RWPE1 (cell line): Measurements from ENCODE around the gene IRF7.

Experiments used
- CTCF ChIA-PET: fragments of 350-600 bp; sonication (Branson Sonifier 250); formaldehyde crosslinking; extraction: SDS; loops from one replicate; lab custom pipeline; 2021; lab: Yijun Ruan, JAX
- POLR2A ChIA-PET: fragments of 400-600 bp; formaldehyde crosslinking; extraction: SDS; loops from one replicate; lab custom pipeline; 2020; ENCODE audit warnings: antibody characterized with exemption; ENCODE audit not compliant: low non-redundant PET; lab: Yijun Ruan, JAX
- DNase-seq: peaks from one replicate; pipeline ENCODE4 v3.0.0; 2012; ENCODE audit warnings: low spot score
- H3K27ac ChIP-seq: fragments of 450-650 bp; 2 replicates; pipeline ENCODE4 v1.5.1; 2017
- TF ChIP-seq, protein P1 (sequence below): fragments of 450-650 bp; conservative IDR thresholded peaks from 2 replicates; pipeline ENCODE4 v1.5.1; 2017; ENCODE audit warnings: low read depth, mild to moderate bottlenecking

Gene IRF7

DNA sequence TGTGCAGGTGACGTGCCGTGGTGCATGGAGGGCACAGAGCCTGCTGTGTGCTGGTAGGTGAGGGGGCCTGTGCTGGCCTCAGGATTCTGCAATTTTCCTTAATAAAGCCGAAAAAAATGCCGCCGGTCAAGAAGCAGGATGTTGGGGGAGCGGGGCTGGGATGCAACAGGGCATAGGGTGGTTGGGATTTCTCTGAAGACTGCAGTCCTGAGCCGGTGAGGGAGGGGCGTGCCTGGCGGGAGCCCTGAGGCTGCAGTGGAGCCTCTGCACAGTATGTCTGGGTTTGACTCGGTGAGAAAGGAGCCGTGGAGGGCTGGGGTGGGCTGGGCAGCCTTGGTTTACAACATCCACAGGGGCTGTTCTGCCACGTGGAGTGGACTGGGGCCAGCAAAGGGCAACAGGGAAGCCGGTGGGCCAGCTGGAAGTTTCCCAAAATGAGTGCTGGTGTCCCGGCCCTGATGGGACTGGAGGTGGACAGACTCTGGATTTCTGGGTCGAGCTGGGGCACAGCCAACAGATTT is 7.7 kb upstream of the IRF7 start:
- no peak for DNase-seq
- POLR2A ChIA-PET: no interaction called here
- H3K27ac ChIP-seq: peak overlapping the region; percentile 32
- CTCF ChIA-PET: no interaction called here
- TF ChIP-seq, protein P1, sequence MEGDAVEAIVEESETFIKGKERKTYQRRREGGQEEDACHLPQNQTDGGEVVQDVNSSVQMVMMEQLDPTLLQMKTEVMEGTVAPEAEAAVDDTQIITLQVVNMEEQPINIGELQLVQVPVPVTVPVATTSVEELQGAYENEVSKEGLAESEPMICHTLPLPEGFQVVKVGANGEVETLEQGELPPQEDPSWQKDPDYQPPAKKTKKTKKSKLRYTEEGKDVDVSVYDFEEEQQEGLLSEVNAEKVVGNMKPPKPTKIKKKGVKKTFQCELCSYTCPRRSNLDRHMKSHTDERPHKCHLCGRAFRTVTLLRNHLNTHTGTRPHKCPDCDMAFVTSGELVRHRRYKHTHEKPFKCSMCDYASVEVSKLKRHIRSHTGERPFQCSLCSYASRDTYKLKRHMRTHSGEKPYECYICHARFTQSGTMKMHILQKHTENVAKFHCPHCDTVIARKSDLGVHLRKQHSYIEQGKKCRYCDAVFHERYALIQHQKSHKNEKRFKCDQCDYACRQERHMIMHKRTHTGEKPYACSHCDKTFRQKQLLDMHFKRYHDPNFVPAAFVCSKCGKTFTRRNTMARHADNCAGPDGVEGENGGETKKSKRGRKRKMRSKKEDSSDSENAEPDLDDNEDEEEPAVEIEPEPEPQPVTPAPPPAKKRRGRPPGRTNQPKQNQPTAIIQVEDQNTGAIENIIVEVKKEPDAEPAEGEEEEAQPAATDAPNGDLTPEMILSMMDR: no peak

DNA sequence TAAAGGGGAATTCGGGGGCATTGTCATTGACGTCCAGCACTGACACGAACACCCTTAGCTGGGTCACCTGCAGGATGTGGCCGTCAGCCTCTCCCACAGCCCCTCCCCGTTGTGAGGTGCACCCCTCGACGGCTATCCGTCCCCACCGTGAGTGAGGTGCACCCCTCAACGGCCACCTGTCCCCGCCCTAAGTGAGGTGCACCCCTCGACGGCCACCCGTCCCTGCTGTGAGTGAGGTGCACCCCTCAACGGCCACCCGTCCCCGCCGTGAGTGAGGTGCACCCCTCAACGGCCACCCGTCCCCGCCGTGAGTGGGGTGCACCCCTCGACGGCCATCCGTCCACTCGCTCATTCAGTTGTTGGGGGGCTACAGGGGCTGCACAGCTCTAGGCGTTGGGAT is 6.1 kb upstream of the IRF7 start:
- TF ChIP-seq, protein P1: no peak
- no peak for DNase-seq
- H3K27ac ChIP-seq: no peak overlapping the region
- CTCF ChIA-PET: no interaction called here
- POLR2A ChIA-PET: no interaction called here

DNA sequence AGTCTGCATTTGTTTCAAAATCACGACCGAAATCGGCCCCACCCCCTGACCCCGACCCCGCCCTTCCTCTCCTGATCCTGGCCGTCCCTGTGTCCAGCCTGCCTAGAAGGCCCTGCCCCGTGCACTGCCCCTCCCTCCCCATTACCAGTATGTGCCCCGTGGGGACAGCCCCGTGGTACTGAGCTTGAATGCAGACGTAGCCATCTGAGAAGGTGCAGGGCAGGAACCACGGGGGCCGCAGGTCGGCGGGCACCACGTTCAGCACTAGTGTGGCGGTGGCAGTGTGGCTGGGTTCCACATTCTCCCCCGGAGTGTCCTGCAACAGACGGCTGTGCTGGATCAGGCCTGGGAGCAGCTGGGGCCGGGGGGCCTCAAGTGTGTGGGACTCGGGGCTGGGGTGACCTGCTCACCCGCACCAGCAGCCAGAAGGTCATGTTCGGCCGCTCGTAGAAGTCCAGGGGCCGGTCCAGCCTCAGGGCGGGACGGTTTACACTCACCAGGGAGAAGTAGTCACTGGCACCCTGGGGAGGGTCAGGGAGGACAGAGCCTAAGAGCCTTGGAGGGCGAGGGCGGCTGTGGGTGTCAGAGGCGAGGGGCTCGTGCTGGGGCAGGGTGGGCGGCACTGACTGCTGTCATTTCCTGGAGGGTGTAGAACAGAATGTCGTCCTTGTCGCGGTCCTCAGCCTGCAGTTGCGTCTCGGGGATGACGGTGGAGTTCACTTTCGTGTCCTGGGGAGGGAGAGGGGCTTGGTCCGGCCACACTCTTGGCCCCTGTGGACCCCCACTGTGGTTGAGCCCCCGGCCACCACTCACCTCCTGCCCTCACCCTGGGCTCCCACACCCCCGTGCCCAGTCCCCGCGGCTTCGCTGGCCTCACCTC is 5.4 kb upstream of the IRF7 start:
- 0 out of 2 replicates have a peak overlapping the region, but pooled peaks have one; percentile 2 for H3K27ac ChIP-seq
- DNase-seq: no peak
- TF ChIP-seq, protein P1: no peak
- POLR2A ChIA-PET: no interaction called here
- CTCF ChIA-PET: no interaction called here

DNA sequence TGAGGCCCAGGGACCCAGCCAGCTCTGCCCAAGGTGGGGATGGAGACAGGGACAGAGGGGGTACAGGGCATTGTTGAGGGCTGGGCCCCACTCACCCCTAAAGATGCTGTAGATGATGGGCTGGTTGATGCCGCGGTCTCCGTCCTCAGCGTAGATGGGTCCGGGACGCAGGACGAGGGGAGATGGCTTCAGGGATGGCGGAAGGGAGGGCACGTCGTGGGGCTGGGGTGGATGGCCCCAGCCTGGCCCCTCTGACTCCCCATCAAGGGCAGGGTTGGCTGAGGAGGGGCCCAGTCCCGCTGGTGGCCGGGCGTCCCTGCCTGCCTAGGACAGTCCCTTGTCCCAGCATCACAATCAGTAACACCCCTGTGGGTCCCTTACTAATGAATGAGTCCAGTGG is 4.5 kb upstream of the IRF7 start:
- POLR2A ChIA-PET: no interaction called here
- CTCF ChIA-PET: no interaction called here
- DNase-seq: no peak
- H3K27ac ChIP-seq: 0 out of 2 replicates have a peak overlapping the region, but pooled peaks have one; percentile 2
- TF ChIP-seq, protein P1: no peak

DNA sequence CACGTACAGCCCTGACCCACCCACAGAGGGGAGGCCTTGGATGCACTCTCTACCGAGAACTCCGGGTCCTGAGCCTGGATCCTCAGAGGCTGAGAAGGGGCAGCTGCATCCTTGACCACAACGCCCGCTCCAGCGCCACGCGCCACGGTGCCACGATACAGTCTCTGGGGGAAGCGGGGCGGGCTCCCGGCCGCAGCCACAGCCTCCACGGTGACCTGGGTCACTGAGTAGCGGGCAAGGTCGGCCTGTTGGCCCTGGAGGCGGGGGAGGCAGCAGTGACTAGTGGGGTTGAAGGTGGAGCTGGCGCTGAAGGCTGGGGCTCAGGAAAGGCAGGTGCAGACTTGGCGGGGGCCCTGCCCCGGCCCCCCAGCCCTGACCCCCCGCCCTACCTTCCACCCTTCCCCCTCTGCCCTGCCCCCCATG is 3.9 kb upstream of the IRF7 start:
- TF ChIP-seq, protein P1: no peak
- no peak overlapping the region; the same call in 1 of the 2 replicates for H3K27ac ChIP-seq
- POLR2A ChIA-PET: no interaction called here
- no peak for DNase-seq
- CTCF ChIA-PET: no interaction called here

DNA sequence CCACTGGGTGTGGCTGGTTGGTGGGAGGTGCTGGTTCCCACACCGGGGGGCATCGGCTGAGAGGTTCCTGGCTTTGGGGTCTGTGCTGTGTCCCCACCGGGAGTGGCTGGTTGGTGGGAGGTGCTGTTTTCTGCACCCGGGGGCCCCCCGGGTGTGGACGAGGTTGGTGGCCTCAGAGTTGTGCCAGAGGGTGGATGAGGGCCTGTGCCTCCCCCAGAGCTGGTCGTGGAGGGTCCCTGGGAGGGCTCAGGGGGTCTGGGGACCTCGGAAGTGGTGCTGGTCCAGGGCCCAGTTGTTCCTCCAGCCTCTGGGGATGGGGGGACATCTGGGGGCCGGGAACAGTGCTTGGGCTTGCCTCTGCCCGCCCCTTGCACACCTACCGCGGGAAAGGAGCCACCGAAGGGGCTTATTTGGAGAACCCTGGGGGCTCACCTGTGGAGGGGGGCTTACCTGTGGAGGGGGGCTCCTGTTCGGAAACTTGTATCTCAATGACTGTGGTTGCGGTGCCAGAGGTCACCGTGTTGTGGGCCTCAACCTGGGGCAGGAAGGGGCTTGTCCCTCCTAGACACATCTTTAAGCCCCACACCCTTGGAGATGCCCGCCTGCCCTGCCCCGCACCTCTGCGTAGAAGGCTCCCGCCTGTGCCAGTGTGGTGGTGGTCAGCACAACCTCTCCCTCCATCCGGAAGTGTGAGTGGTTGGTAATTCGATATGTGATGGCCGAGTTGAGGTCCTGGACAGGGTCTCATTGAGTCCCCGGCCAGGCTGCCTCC is 3.3 kb upstream of the IRF7 start:
- TF ChIP-seq, protein P1: no peak
- no peak for DNase-seq
- ChIA-PET CTCF (no interaction called here), POLR2A (no interaction called here)
- H3K27ac ChIP-seq: no peak overlapping the region; the same call in 1 of the 2 replicates
